Right lobe of liver (tissue), 6 donors: Measurements from ENCODE around the gene LRRC28. TPM values are rescaled to one million over a fixed set of nuclear protein-coding genes. Genes with fewer than 3 reads are reported as not detected.

Source experiments
- ATAC-seq, 4 donors: fragments of 200-7000 bp; cut with Tn5 transposase; one replicate each; pipeline ENCODE4 v1.9.1; 2020; ENCODE audit warnings: mild to moderate bottlenecking in 4 of 4, moderate library complexity in 4 of 4
- DNase-seq, 3 donors: peaks; one replicate each; pipeline ENCODE4 v3.0.0-alpha.2; 2020
- H3K27ac ChIP-seq, 3 donors: fragments of 200-600 bp; one replicate each; pipeline ENCODE4 v1.8.0; 2022
- H3K27me3 ChIP-seq, 2 donors: fragments of 200-600 bp; one replicate each; pipeline ENCODE4 v1.8.0; 2022
- H3K36me3 ChIP-seq, 4 donors: fragments of 200-600 bp; sonication (generic) in 1 of 4; one replicate each; pipeline versions ENCODE4 v1.5.1 to v1.8.0; 2017 to 2022; ENCODE audit warnings: control low read depth in 1 of 4
- H3K4me1 ChIP-seq, 4 donors: fragments of 200-600 bp; sonication (generic) in 1 of 4; one replicate each; pipeline versions ENCODE4 v1.5.1 to v1.8.0; 2017 to 2022; ENCODE audit warnings: control low read depth in 1 of 4
- H3K4me3 ChIP-seq, 3 donors: fragments of 200-600 bp; one replicate each; pipeline ENCODE4 v1.8.0; 2022
- H3K9me3 ChIP-seq, 4 donors: fragments of 200-600 bp; sonication (generic) in 1 of 4; one replicate each; pipeline versions ENCODE4 v1.5.1 to v1.8.0; 2017 to 2022; ENCODE audit warnings: control low read depth in 1 of 4
- CTCF ChIP-seq, 4 donors: fragments of 200-600 bp in 3 of 4; fragments of 450-650 bp in 1 of 4; IDR thresholded peaks; one replicate each; pipeline versions ENCODE4 v1.5.1 to v1.8.0; 2016 to 2022; ENCODE audit warnings: antibody characterized with exemption in 4 of 4, mild to moderate bottlenecking in 2 of 4
- POLR2A ChIP-seq: fragments of 450-650 bp; IDR thresholded peaks from one replicate; pipeline ENCODE4 v1.6.1; 2017; ENCODE audit warnings: antibody characterized with exemption, mild to moderate bottlenecking
- WGBS: methylation state at CpG from one replicate; pipeline ENCODE4 v1.1.6; 2018; ENCODE audit warnings: low coverage, low lambda C conversion rate; ENCODE audit not compliant: insufficient coverage; ENCODE audit errors: missing lambda C conversion rate; 5-methylcytosine and 5-hydroxymethylcytosine counted together
- intact Hi-C, 2 donors: fragments of 100-400 bp; cut with DNase I; formaldehyde crosslinking; loops; one replicate each; pipeline versions ENCODE4 v1.11.2 to v1.14.1; 2022
- total RNA-seq, 6 experiments: library from RNA; depleted of rRNA in 2 of 6; stranded (reverse); fragments of >200 nt in 2 of 6; fragmentation: NEBNext Ultra II Directional in 3 of 6; extraction: Animal tissue kit (Norgen Biotek cat#: 25700) in 3 of 6; gene quantifications; one replicate each; pipeline versions ENCODE4 v1.1.0 to v1.2.4, GENCODE V29; 2016 to 2023
- donor health status: DM: no; HTN: yes; CAD: no.
- donor health status: DM: no; HTN: no; CAD: no.
- donor health status: DM: no; HTN: no; CAD: no.
- donor health status: DM: no; HTN: yes; CAD: no.
- donor health status: DM: no; HTN: yes; CAD: no.

LRRC28 gene
- total RNA-seq, 6 experiments from 2014 or later = 21.8 to 70.1 (median 31.9) TPM

- 88% methylated on average over 13 of the region's 16 CpGs for WGBS
- H3K36me3 ChIP-seq = no peaks in the 10 kb centered on the region
- no peak overlapping the region for H3K4me3 ChIP-seq
- no peak overlapping the region for H3K27ac ChIP-seq
- no peaks in the 10 kb centered on the region for H3K9me3 ChIP-seq
- DNase-seq (peak in 2 of 3 donors; percentile 36 to 40), ATAC-seq (no peak)
- intact Hi-C loops = no loop called here
- TF ChIP-seq POLR2A = no peak
- TF ChIP-seq CTCF (IDR thresholded peaks at IDR 0.05) = no peak
- H3K27me3 ChIP-seq = no peaks in the 10 kb centered on the region
- no peaks in the 10 kb centered on the region for H3K4me1 ChIP-seq
Observed at GRCh38 chr15:99423186-99424130, 172.2 kb downstream of the LRRC28 start.

GRCh38 chr15:99424131-99424571 is 172.9 kb downstream of the LRRC28 start:
- Histone ChIP-seq H3K27me3 (no peaks in the 10 kb centered on the region), H3K9me3 (no peaks in the 10 kb centered on the region), H3K4me1 (no peaks in the 10 kb centered on the region), H3K27ac (no peak overlapping the region), H3K36me3 (no peaks in the 10 kb centered on the region), H3K4me3 (no peak overlapping the region)
- ATAC-seq (no peak), DNase-seq (peak in 2 of 3 donors; percentile 33 to 39)
- 73% methylated on average over 2 of the region's 10 CpGs for WGBS
- no peak for TF ChIP-seq CTCF (IDR thresholded peaks at IDR 0.05)
- TF ChIP-seq POLR2A = no peak
- intact Hi-C loops = no loop called here

GRCh38 chr15:99424978-99425656 is 173.8 kb downstream of the LRRC28 start:
- DNase-seq = peak in 2 of 3 donors; percentile 45 to 52
- Histone ChIP-seq H3K4me1 (no peaks in the 10 kb centered on the region), H3K27ac (peak overlapping the region in 2 of 3 donors; percentile 13 to 51), H3K9me3 (no peaks in the 10 kb centered on the region), H3K27me3 (no peaks in the 10 kb centered on the region), H3K36me3 (no peaks in the 10 kb centered on the region), H3K4me3 (no peak overlapping the region)
- TF ChIP-seq CTCF (IDR thresholded peaks at IDR 0.05) (no peak), POLR2A (no peak)
- 20% methylated on average over 3 of the region's 16 CpGs for WGBS
- intact Hi-C loops = no loop called here
- peak; percentile 69 to 88 (median 76) for ATAC-seq

- intact Hi-C loops = no loop called here
- Histone ChIP-seq H3K27me3 (no peaks in the 10 kb centered on the region), H3K36me3 (no peaks in the 10 kb centered on the region), H3K27ac (peak overlapping the region in 2 of 3 donors; percentile 13 to 47), H3K4me1 (no peaks in the 10 kb centered on the region), H3K9me3 (no peaks in the 10 kb centered on the region), H3K4me3 (no peak overlapping the region)
- peak in 2 of 3 donors; percentile 41 to 50 for DNase-seq
- TF ChIP-seq POLR2A = no peak
- TF ChIP-seq CTCF (IDR thresholded peaks at IDR 0.05) = no peak
- WGBS = no CpG with 5 or more reads among the region's 19 CpGs
- peak; percentile 19 to 52 (median 34) for ATAC-seq
Observed at GRCh38 chr15:99425657-99426301, 174.5 kb downstream of the LRRC28 start.
